Keratinocyte (primary cell): ENCODE measurements around the gene ABCA3.

Experiments
- EZH2 ChIP-seq: IDR thresholded peaks from one replicate; pipeline ENCODE4 v1.6.1; 2012; ENCODE audit warnings: inconsistent platforms, mild to moderate bottlenecking, low read length, moderate library complexity
- TF ChIP-seq, protein P1 (sequence below), 3 experiments: IDR thresholded peaks in 1 of 3; conservative IDR thresholded peaks in 1 of 3; optimal IDR thresholded peaks in 1 of 3; 2 replicates in 2 of 3; 3 replicates in 1 of 3; pipeline versions ENCODE3 to v1.5.1; 2011; ENCODE audit warnings: low read length in 3 of 3, mild to moderate bottlenecking in 3 of 3, moderate library complexity in 2 of 3, control low read depth in 1 of 3, inconsistent platforms in 1 of 3; ENCODE audit not compliant: insufficient read depth in 2 of 3; ENCODE audit errors: extremely low read depth in 1 of 3

- TF ChIP-seq EZH2, result no peak
- TF ChIP-seq, protein P1, sequence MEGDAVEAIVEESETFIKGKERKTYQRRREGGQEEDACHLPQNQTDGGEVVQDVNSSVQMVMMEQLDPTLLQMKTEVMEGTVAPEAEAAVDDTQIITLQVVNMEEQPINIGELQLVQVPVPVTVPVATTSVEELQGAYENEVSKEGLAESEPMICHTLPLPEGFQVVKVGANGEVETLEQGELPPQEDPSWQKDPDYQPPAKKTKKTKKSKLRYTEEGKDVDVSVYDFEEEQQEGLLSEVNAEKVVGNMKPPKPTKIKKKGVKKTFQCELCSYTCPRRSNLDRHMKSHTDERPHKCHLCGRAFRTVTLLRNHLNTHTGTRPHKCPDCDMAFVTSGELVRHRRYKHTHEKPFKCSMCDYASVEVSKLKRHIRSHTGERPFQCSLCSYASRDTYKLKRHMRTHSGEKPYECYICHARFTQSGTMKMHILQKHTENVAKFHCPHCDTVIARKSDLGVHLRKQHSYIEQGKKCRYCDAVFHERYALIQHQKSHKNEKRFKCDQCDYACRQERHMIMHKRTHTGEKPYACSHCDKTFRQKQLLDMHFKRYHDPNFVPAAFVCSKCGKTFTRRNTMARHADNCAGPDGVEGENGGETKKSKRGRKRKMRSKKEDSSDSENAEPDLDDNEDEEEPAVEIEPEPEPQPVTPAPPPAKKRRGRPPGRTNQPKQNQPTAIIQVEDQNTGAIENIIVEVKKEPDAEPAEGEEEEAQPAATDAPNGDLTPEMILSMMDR (optimal IDR thresholded peaks at IDR 0.05 in 1 of 3, IDR thresholded peaks at IDR 0.05 in 1 of 3, conservative IDR thresholded peaks at IDR 0.05 in 1 of 3; ENCODE audit: extremely low read depth in 1 of 3, insufficient read depth in 2 of 3, low read length in 3 of 3), result no peak
Observed at GRCh38 chr16:2276368-2277195, 63.9 kb downstream of the ABCA3 start.
